ENCODE measurements around the gene EID1. TPM values are rescaled to one million over a fixed set of nuclear protein-coding genes. Genes with fewer than 3 reads are reported as not detected.

EID1 gene
- total RNA-seq, 1 experiment from 2014 or later: 98.7 TPM

GRCh38 chr15:48876057-48876456 is 1.9 kb upstream of the EID1 start:
- no peaks in the 10 kb centered on the region for H3K9me3 ChIP-seq (ENCODE audit: low read length)
- H3K9ac ChIP-seq (ENCODE audit: low read length): no peak overlapping the region
- BruUV-seq (replicated peaks): no TSS peak
- H3K4me3 ChIP-seq (ENCODE audit: low read length): no peak overlapping the region
- ChIA-PET CTCF (no interaction called here), POLR2A (ENCODE audit: unreplicated experiment) (no interaction called here)
- no peaks in the 10 kb centered on the region for H3K36me3 ChIP-seq (ENCODE audit: low read depth, low read length)
- no peaks in the 10 kb centered on the region for H3F3A ChIP-seq (ENCODE audit: low read length, unreplicated experiment)
- H3K79me2 ChIP-seq (ENCODE audit: low read length): peaks cover 28% of the 10 kb centered on the region
- TF ChIP-seq EZH2 (IDR thresholded peaks at IDR 0.05; ENCODE audit: low read length, unreplicated experiment) (no peak), EZH2phosphoT487 (IDR thresholded peaks at IDR 0.05; ENCODE audit: borderline replicate concordance, low read length) (no peak), CTCF (conservative IDR thresholded peaks at IDR 0.05; ENCODE audit: low read depth, low read length) (no peak)
- no peaks in the 10 kb centered on the region for H3K9me2 ChIP-seq (replicated peaks; ENCODE audit: low read length)
- intact Hi-C loops (cut with micrococcal nuclease): no loop called here
- H2AFZ ChIP-seq (ENCODE audit: low read length): no peak overlapping the region
- peaks cover 21% of the 10 kb centered on the region for H4K20me1 ChIP-seq (ENCODE audit: low read length)
- H3K4me2 ChIP-seq (ENCODE audit: low read length): no peak overlapping the region
- H3K4me1 ChIP-seq (ENCODE audit: insufficient read depth, low read length): peaks cover 24% of the 10 kb centered on the region
- no peak overlapping the region for H3K27ac ChIP-seq (ENCODE audit: low read length)
- H3K27me3 ChIP-seq (ENCODE audit: low read length): no peaks in the 10 kb centered on the region
- ATAC-seq (no peak), DNase-seq (no peak)

- CTCF ChIA-PET: no interaction called here
- peaks cover 21% of the 10 kb centered on the region for H4K20me1 ChIP-seq (ENCODE audit: low read length)
- no TSS peak for BruUV-seq (replicated peaks)
These were observed 2.2 kb downstream of the EID1 start for GRCh38 chr15:48880070-48880634.

More at GRCh38 chr15:48880070-48880634, 2.2 kb downstream of the EID1 start:
- Histone ChIP-seq H3F3A (ENCODE audit: low read length, unreplicated experiment) (no peaks in the 10 kb centered on the region), H3K4me3 (ENCODE audit: low read length) (peak overlapping the region; percentile 83), H3K9me3 (ENCODE audit: low read length) (no peaks in the 10 kb centered on the region), H3K4me2 (ENCODE audit: low read length) (peak overlapping the region; percentile 86), H3K79me2 (ENCODE audit: low read length) (peaks cover 28% of the 10 kb centered on the region), H3K9ac (ENCODE audit: low read length) (no peak overlapping the region), H3K4me1 (ENCODE audit: insufficient read depth, low read length) (peaks cover 24% of the 10 kb centered on the region), H3K36me3 (ENCODE audit: low read depth, low read length) (no peaks in the 10 kb centered on the region), H3K27ac (ENCODE audit: low read length) (no peak overlapping the region), H2AFZ (ENCODE audit: low read length) (no peak overlapping the region), H3K27me3 (ENCODE audit: low read length) (no peaks in the 10 kb centered on the region), H3K9me2 (replicated peaks; ENCODE audit: low read length) (no peaks in the 10 kb centered on the region)
- DNase-seq: no peak
- TF ChIP-seq CTCF (conservative IDR thresholded peaks at IDR 0.05; ENCODE audit: low read depth, low read length) (no peak), EZH2phosphoT487 (IDR thresholded peaks at IDR 0.05; ENCODE audit: borderline replicate concordance, low read length) (no peak), EZH2 (IDR thresholded peaks at IDR 0.05; ENCODE audit: low read length, unreplicated experiment) (no peak)
- intact Hi-C loops (cut with micrococcal nuclease): no loop called here
- ATAC-seq: no peak
- POLR2A ChIA-PET (ENCODE audit: unreplicated experiment): no interaction called here

All from PC-3 (cell line).